DND-41 (cell line): ENCODE results near the gene SLC2A4RG.

ENCODE experiments used
- CTCF ChIP-seq: IDR thresholded peaks from 2 replicates; pipeline ENCODE4 v1.5.1; 2012; ENCODE audit warnings: borderline replicate concordance, low read length, moderate library complexity, mild to moderate bottlenecking; ENCODE audit not compliant: poor library complexity, severe bottlenecking; ENCODE audit errors: extremely low read depth
- EZH2 ChIP-seq: IDR thresholded peaks from 3 replicates; pipeline ENCODE4 v1.6.1; 2012; ENCODE audit warnings: borderline replicate concordance, low read depth, mild to moderate bottlenecking, moderate library complexity, low read length, inconsistent platforms; ENCODE audit not compliant: severe bottlenecking

- TF ChIP-seq EZH2 (no peak), CTCF (no peak)
Measured at GRCh38 chr20:63695424-63696305, 43.9 kb upstream of the SLC2A4RG start.
